ENCODE results near the gene GALNTL6. TPM values are rescaled to one million over a fixed set of nuclear protein-coding genes. Genes with fewer than 3 reads are reported as not detected.

GALNTL6 gene
- total RNA-seq, 4 donors from 2014 or later, result 0.30 to 1.3 (median 0.60) TPM

GRCh38 chr4:172656055-172656454 is 842.9 kb downstream of the GALNTL6 start:
- WGBS, 2 donors, result 74 to 86% methylated on average over 5 of the region's 5 CpGs

GRCh38 chr4:172657081-172657480 is 843.9 kb downstream of the GALNTL6 start:
- WGBS, 2 donors, result 94 to 96% methylated on average over 6 of the region's 6 CpGs
- TF ChIP-seq, protein P1, sequence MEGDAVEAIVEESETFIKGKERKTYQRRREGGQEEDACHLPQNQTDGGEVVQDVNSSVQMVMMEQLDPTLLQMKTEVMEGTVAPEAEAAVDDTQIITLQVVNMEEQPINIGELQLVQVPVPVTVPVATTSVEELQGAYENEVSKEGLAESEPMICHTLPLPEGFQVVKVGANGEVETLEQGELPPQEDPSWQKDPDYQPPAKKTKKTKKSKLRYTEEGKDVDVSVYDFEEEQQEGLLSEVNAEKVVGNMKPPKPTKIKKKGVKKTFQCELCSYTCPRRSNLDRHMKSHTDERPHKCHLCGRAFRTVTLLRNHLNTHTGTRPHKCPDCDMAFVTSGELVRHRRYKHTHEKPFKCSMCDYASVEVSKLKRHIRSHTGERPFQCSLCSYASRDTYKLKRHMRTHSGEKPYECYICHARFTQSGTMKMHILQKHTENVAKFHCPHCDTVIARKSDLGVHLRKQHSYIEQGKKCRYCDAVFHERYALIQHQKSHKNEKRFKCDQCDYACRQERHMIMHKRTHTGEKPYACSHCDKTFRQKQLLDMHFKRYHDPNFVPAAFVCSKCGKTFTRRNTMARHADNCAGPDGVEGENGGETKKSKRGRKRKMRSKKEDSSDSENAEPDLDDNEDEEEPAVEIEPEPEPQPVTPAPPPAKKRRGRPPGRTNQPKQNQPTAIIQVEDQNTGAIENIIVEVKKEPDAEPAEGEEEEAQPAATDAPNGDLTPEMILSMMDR (IDR thresholded peaks at IDR 0.05), result no peak
- no peak for TF ChIP-seq POLR2A (IDR thresholded peaks at IDR 0.05)
- intact Hi-C loops (cut with DNase I; ENCODE audit: low total_unique reads), result no loop called here
- no peak overlapping the region for H3K4me3 ChIP-seq (ENCODE audit: low read depth, poor library complexity, severe bottlenecking)
- DNase-seq (ENCODE audit: low spot score in 2 of 2), result no peak

More at GRCh38 chr4:172656055-172656454, 842.9 kb downstream of the GALNTL6 start:
- DNase-seq (ENCODE audit: low spot score in 2 of 2), result no peak
- intact Hi-C loops (cut with DNase I; ENCODE audit: low total_unique reads), result no loop called here
- H3K4me3 ChIP-seq (ENCODE audit: low read depth, poor library complexity, severe bottlenecking), result no peak overlapping the region
- no peak for TF ChIP-seq POLR2A (IDR thresholded peaks at IDR 0.05)
- TF ChIP-seq, protein P1 (IDR thresholded peaks at IDR 0.05), result no peak

DNA sequence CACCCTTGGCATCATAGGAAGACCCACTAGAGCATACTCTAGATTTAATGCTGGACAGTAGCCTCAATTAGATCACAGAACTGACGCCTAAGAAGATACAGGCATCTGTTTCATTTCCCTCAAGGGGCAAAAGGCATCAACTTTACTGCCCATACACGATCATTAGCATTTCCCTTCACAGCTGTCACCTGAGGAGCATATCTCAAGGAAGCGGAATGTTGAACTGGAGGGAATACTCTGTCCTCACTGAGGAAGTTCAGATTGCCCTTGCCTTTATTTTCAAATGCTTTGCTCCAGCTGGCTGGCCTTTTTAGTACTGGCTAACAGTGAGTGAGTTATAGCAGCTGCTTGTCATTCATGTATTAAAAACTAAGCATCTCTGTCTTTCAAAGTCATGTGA is 847.0 kb downstream of the GALNTL6 start:
- 63 to 70% methylated on average over 3 of the region's 3 CpGs for WGBS, 2 donors
- H3K4me3 ChIP-seq (ENCODE audit: low read depth, poor library complexity, severe bottlenecking), result no peak overlapping the region
- DNase-seq (ENCODE audit: low spot score in 2 of 2), result no peak
- intact Hi-C loops (cut with DNase I; ENCODE audit: low total_unique reads), result no loop called here
- TF ChIP-seq, protein P1 (IDR thresholded peaks at IDR 0.05), result no peak
- no peak for TF ChIP-seq POLR2A (IDR thresholded peaks at IDR 0.05)

DNA sequence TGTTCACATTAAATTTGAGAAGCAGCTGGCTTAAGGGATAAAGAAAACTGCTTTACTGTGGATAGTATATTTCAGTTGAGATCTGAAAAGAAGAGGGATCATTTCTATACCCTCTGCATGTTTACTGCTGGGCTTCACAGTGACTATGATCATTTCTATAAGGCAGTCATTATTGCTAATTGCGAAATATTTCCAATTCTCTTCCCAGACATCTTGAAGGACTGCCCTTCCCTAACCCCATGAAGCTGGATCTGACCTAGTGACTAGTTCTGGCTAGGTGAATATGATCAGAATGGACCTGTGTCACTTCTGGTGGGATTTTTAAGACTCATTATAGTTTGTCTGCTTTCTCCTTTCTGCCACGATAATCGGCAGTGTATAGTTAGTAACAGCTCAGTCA is 848.9 kb downstream of the GALNTL6 start:
- TF ChIP-seq POLR2A (IDR thresholded peaks at IDR 0.05), result no peak
- TF ChIP-seq, protein P1 (IDR thresholded peaks at IDR 0.05), result no peak
- WGBS, 2 donors, result 84 to 93% methylated on average over 3 of the region's 3 CpGs
- no peak overlapping the region for H3K4me3 ChIP-seq (ENCODE audit: low read depth, poor library complexity, severe bottlenecking)
- intact Hi-C loops (cut with DNase I; ENCODE audit: low total_unique reads), result no loop called here
- DNase-seq (ENCODE audit: low spot score in 2 of 2), result no peak

DNA sequence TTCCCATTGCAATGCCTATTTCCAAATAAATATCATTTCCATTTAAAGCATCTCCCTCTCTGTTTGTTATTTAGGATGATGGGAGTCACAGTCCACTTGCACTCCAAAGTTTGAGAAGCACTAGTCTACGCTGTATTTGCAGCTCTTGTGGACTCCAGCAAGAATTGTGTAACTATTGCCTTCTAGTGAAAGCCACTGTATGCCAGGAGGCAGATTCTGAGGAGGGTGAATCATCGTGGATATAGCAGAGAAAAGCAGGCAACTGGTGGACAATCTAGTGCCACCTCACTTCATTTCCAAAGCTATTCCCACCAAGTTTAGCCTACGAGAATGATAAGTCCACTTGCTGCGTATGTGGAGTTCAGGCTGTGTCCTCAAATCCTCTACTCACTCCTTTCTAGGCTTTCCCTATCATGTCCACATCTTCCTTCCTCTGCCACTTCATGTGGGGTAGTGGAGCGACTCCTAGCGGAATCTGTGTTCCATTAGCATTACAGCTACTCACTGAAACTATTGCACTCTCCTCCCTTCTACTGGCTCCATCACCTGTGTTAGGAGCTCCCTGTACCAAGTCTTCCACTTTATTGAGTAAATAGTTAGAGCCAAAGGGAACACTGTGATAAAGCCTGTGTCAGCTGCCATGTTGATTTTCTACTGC is 853.6 kb downstream of the GALNTL6 start:
- TF ChIP-seq POLR2A (IDR thresholded peaks at IDR 0.05), result no peak
- TF ChIP-seq, protein P1 (IDR thresholded peaks at IDR 0.05), result no peak
- intact Hi-C loops (cut with DNase I; ENCODE audit: low total_unique reads), result no loop called here
- whole genome bisulfite sequencing, 2 donors, result 87 to 88% methylated on average over 6 of the region's 6 CpGs
- H3K4me3 ChIP-seq (ENCODE audit: low read depth, poor library complexity, severe bottlenecking), result no peak overlapping the region
- DNase-seq (ENCODE audit: low spot score in 2 of 2), result no peak

GRCh38 chr4:172674811-172675210 is 861.6 kb downstream of the GALNTL6 start:
- TF ChIP-seq POLR2A (IDR thresholded peaks at IDR 0.05), result no peak
- TF ChIP-seq, protein P1 (IDR thresholded peaks at IDR 0.05), result no peak
- intact Hi-C loops (cut with DNase I; ENCODE audit: low total_unique reads), result no loop called here
- DNase-seq (ENCODE audit: low spot score in 2 of 2), result no peak
- H3K4me3 ChIP-seq (ENCODE audit: low read depth, poor library complexity, severe bottlenecking), result no peak overlapping the region

Data from lower leg skin (tissue), 4 donors.